Measurements from ENCODE around the gene DAB2IP.
A peak's percentile ranks its signal among the peaks of the same experiment; 100 is the strongest.

DNA sequence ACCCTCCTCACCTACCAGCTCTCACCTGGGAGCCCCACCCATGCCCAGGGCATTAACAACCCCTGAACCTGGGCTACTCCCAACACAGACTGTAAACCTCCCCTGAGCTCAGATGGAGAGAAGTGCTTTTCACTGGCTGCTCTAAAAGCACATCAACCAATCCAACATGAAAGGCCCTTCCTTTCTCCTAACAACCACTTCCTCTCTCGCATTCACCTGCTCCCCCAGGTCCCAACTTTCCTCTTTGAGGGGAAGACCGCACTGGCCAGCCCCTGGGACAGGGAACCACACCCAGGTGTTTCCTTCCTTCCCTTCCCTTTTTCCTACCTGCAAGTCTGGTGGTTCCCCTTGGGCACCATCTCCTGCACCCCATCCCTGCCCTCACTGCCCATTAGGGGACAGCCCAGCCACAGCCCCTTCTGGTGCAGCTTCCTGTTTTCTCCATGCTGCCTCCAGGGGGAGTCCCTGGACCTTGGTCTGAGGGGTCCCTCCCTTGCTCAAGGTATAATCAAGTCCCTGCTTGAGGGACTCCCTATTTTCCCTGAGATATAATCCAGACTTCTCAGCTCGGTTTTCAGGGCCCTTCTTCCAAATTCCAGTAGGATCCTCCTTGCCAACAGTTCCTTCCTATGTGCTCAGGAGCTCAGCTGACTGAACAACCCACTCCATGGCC lies 30.5 kb upstream of the DAB2IP start:
- TF ChIP-seq CTCF (IDR thresholded peaks at IDR 0.05) (peak in 4 of 7 experiments; percentile 13 to 29 (median 21)), EP300 (IDR thresholded peaks at IDR 0.05) (no peak), POLR2A (IDR thresholded peaks at IDR 0.05) (no peak)

All from stomach (tissue), 4 donors.